DOHH2 (cell line): ENCODE data around the gene TAS2R1.

Source experiments
- H3F3A ChIP-seq: fragments of 200-600 bp; sonication (generic), shearing (Covaris generic); 2 replicates; pipeline ENCODE4 v1.6.0; 2016; ENCODE audit warnings: antibody characterized with exemption, mild to moderate bottlenecking; ENCODE audit not compliant: control insufficient read depth, insufficient read depth
- H3K27ac ChIP-seq: fragments of 200-600 bp; sonication (generic); 2 replicates; pipeline ENCODE4 v1.5.1; 2014; ENCODE audit warnings: low read depth, mild to moderate bottlenecking, low read length, moderate library complexity
- H3K27me3 ChIP-seq: fragments of 200-600 bp; sonication (generic); 2 replicates; pipeline ENCODE4 v1.6.1; 2014; ENCODE audit warnings: mild to moderate bottlenecking, low read length, mixed read lengths; ENCODE audit not compliant: control insufficient read depth
- H3K36me3 ChIP-seq: fragments of 200-600 bp; sonication (generic); 2 replicates; pipeline ENCODE4 v1.6.1; 2014; ENCODE audit warnings: mild to moderate bottlenecking, low read length, moderate library complexity, mixed read lengths; ENCODE audit not compliant: control insufficient read depth
- H3K4me1 ChIP-seq: fragments of 200-600 bp; sonication (generic); 2 replicates; pipeline ENCODE4 v1.6.1; 2014; ENCODE audit warnings: mild to moderate bottlenecking, low read length, mixed read lengths; ENCODE audit not compliant: control insufficient read depth
- H3K4me2 ChIP-seq: fragments of 200-600 bp; sonication (generic); 2 replicates; pipeline ENCODE4 v1.6.0; 2014; ENCODE audit warnings: mild to moderate bottlenecking, low read length, moderate library complexity
- H3K4me3 ChIP-seq: fragments of 200-600 bp; sonication (generic); 2 replicates; pipeline ENCODE4 v1.5.1; 2014; ENCODE audit warnings: mild to moderate bottlenecking, low read length, mixed read lengths
- H3K79me2 ChIP-seq: fragments of 200-600 bp; sonication (generic); 2 replicates; pipeline ENCODE4 v1.6.1; 2014; ENCODE audit warnings: mild to moderate bottlenecking, low read length, mixed read lengths; ENCODE audit not compliant: control insufficient read depth
- H3K9me2 ChIP-seq: fragments of 200-600 bp; sonication (generic); replicated peaks from 2 replicates; pipeline ENCODE4 v1.6.1; 2014; ENCODE audit warnings: mild to moderate bottlenecking, low read length, mixed read lengths; ENCODE audit not compliant: control insufficient read depth
- H3K9me3 ChIP-seq: fragments of 200-600 bp; sonication (generic); 2 replicates; pipeline ENCODE4 v1.6.1; 2014; ENCODE audit warnings: antibody characterized with exemption, low read length, mixed read lengths; ENCODE audit not compliant: control insufficient read depth, insufficient read depth
- H4K20me1 ChIP-seq: fragments of 200-600 bp; sonication (generic); 2 replicates; pipeline ENCODE4 v1.6.0; 2014; ENCODE audit warnings: low read depth, mild to moderate bottlenecking, antibody characterized with exemption, low read length, moderate library complexity; ENCODE audit not compliant: control insufficient read depth, insufficient read depth
- CTCF ChIP-seq: fragments of 200-600 bp; sonication (generic); IDR thresholded peaks from one replicate; pipeline ENCODE4 v1.5.1; 2014; ENCODE audit warnings: antibody characterized with exemption, mild to moderate bottlenecking, low read depth, low read length; ENCODE audit not compliant: poor library complexity, severe bottlenecking
- EZH2phosphoT487 ChIP-seq: fragments of 200-600 bp; sonication (generic); IDR thresholded peaks from 2 replicates; pipeline ENCODE4 v1.6.1; 2017; ENCODE audit warnings: borderline replicate concordance, mild to moderate bottlenecking, antibody characterized with exemption, low read length, moderate library complexity, mixed read lengths

TAS2R1 gene

GRCh38 chr5:9617739-9618504 lies 12.2 kb downstream of the TAS2R1 start:
- H3K27ac ChIP-seq: no peak overlapping the region
- H4K20me1 ChIP-seq: no peaks in the 10 kb centered on the region
- H3K9me3 ChIP-seq: no peaks in the 10 kb centered on the region
- no peaks in the 10 kb centered on the region for H3F3A ChIP-seq
- H3K27me3 ChIP-seq: no peaks in the 10 kb centered on the region
- H3K79me2 ChIP-seq: no peaks in the 10 kb centered on the region
- no peaks in the 10 kb centered on the region for H3K36me3 ChIP-seq
- no peak overlapping the region for H3K4me2 ChIP-seq
- no peak overlapping the region for H3K4me3 ChIP-seq
- no peaks in the 10 kb centered on the region for H3K4me1 ChIP-seq
- no peak for TF ChIP-seq CTCF
- TF ChIP-seq EZH2phosphoT487: no peak
- no peaks in the 10 kb centered on the region for H3K9me2 ChIP-seq

- no peaks in the 10 kb centered on the region for H3K9me2 ChIP-seq
- H3K4me2 ChIP-seq: no peak overlapping the region
- no peaks in the 10 kb centered on the region for H4K20me1 ChIP-seq
- H3K27ac ChIP-seq: no peak overlapping the region
- H3K27me3 ChIP-seq: no peaks in the 10 kb centered on the region
- H3K79me2 ChIP-seq: no peaks in the 10 kb centered on the region
- H3K9me3 ChIP-seq: no peaks in the 10 kb centered on the region
- H3K4me3 ChIP-seq: no peak overlapping the region
- H3K4me1 ChIP-seq: no peaks in the 10 kb centered on the region
- H3F3A ChIP-seq: no peaks in the 10 kb centered on the region
- TF ChIP-seq EZH2phosphoT487 (no peak), CTCF (no peak)
- no peaks in the 10 kb centered on the region for H3K36me3 ChIP-seq
These were observed 12.9 kb downstream of the TAS2R1 start for GRCh38 chr5:9617221-9617620.

- no peak overlapping the region for H3K27ac ChIP-seq
- H3K27me3 ChIP-seq: no peaks in the 10 kb centered on the region
- TF ChIP-seq EZH2phosphoT487 (no peak), CTCF (no peak)
- H3K36me3 ChIP-seq: no peaks in the 10 kb centered on the region
- no peaks in the 10 kb centered on the region for H3K4me1 ChIP-seq
- H3F3A ChIP-seq: no peaks in the 10 kb centered on the region
- H3K9me2 ChIP-seq: no peaks in the 10 kb centered on the region
- no peak overlapping the region for H3K4me2 ChIP-seq
- no peaks in the 10 kb centered on the region for H3K79me2 ChIP-seq
- no peaks in the 10 kb centered on the region for H4K20me1 ChIP-seq
- H3K9me3 ChIP-seq: no peaks in the 10 kb centered on the region
- no peak overlapping the region for H3K4me3 ChIP-seq
These were observed 14.8 kb downstream of the TAS2R1 start for GRCh38 chr5:9615331-9615730.
